GM10847 (cell line): ENCODE data around the gene TRIM8.

Source experiments
- POLR2A ChIP-seq: IDR thresholded peaks from 2 replicates; pipeline ENCODE4 v1.6.1; 2011; ENCODE audit not compliant: insufficient read length; ENCODE audit errors: extremely low read depth

The TRIM8 gene

GRCh38 chr10:102648889-102649796, 4.9 kb downstream of the TRIM8 start:
- no peak for TF ChIP-seq POLR2A

- TF ChIP-seq POLR2A: no peak
These were observed 5.7 kb downstream of the TRIM8 start for GRCh38 chr10:102649797-102650654.

- no peak for TF ChIP-seq POLR2A
These were observed 6.6 kb downstream of the TRIM8 start for GRCh38 chr10:102650655-102651454.

GRCh38 chr10:102651455-102652169, 7.3 kb downstream of the TRIM8 start:
- no peak for TF ChIP-seq POLR2A

GRCh38 chr10:102652170-102652916, 8.1 kb downstream of the TRIM8 start:
- no peak for TF ChIP-seq POLR2A

- no peak for TF ChIP-seq POLR2A
These were observed 8.8 kb downstream of the TRIM8 start for GRCh38 chr10:102653060-102653459.

GRCh38 chr10:102654566-102654965, 10.3 kb downstream of the TRIM8 start:
- no peak for TF ChIP-seq POLR2A

GRCh38 chr10:102654969-102655368, 10.7 kb downstream of the TRIM8 start:
- no peak for TF ChIP-seq POLR2A

GRCh38 chr10:102656026-102656425, 11.7 kb downstream of the TRIM8 start:
- no peak for TF ChIP-seq POLR2A

- TF ChIP-seq POLR2A: no peak
These were observed 12.6 kb downstream of the TRIM8 start for GRCh38 chr10:102656791-102657371.

- no peak for TF ChIP-seq POLR2A
These were observed 13.2 kb downstream of the TRIM8 start for GRCh38 chr10:102657451-102657850.

- TF ChIP-seq POLR2A: no peak
These were observed 13.9 kb downstream of the TRIM8 start for GRCh38 chr10:102657984-102658724.

GRCh38 chr10:102658802-102659201, 14.5 kb downstream of the TRIM8 start:
- no peak for TF ChIP-seq POLR2A
